ENCODE measurements around the gene TRIM50.

GRCh38 chr7:73356159-73356558 is 28.3 kb upstream of the TRIM50 start:
- TF ChIP-seq CTCF (IDR thresholded peaks at IDR 0.05) = no peak
- no peak for TF ChIP-seq POLR2A (IDR thresholded peaks at IDR 0.05)

Data from heart left ventricle (tissue), 13 donors.